GM12878 (cell line): ENCODE results near the gene MPC1. TPM values are rescaled to one million over a fixed set of nuclear protein-coding genes. Genes with fewer than 3 reads are reported as not detected.

Source experiments
- JUNB ChIP-seq: IDR thresholded peaks from 2 replicates; pipeline ENCODE4 v1.6.1; 2016; ENCODE audit warnings: antibody characterized with exemption, mild to moderate bottlenecking
- MYC ChIP-seq: IDR thresholded peaks from 2 replicates; pipeline ENCODE4 v1.6.1; 2011; ENCODE audit warnings: mild to moderate bottlenecking, low read length, moderate library complexity, inconsistent platforms; ENCODE audit not compliant: insufficient read depth, insufficient replicate concordance, insufficient read length, severe bottlenecking
- polyA plus RNA-seq, 11 experiments: library from polyadenylated mRNA; depleted of rRNA in 4 of 11; unstranded in 6 of 11; stranded (reverse) in 5 of 11; fragments of >200 nt; fragmentation: Nextera tagmentation in 4 of 11; fragmentation: Illumina TruSeq in 1 of 11; extraction: Ambion mirVana in 4 of 11; extraction: Trizol in 1 of 11; gene quantifications; 1 replicate in 1 of 11; 2 replicates in 10 of 11; pipeline versions ENCODE4 v1.2.1 to v1.2.3, GENCODE V29; 2011 to 2016; ENCODE audit warnings: inconsistent platforms in 2 of 11, missing spikeins in 2 of 11, low read depth in 1 of 11
- total RNA-seq, 4 experiments: library from RNA; depleted of rRNA in 3 of 4; stranded (reverse); fragments of >200 nt in 3 of 4; fragmentation: Illumina TruSeq in 1 of 4; extraction: Trizol in 1 of 4; gene quantifications; 2 replicates each; pipeline versions ENCODE4 v1.2.1 to v1.2.3, GENCODE V29; 2013 to 2021
- TF ChIP-seq, protein P1 (sequence below): IDR thresholded peaks from 2 replicates; pipeline ENCODE4 v1.6.1; 2011; ENCODE audit warnings: borderline replicate concordance, low read depth, mild to moderate bottlenecking, moderate library complexity, mixed read lengths, low read length; ENCODE audit not compliant: insufficient read depth; ENCODE audit errors: extremely low read length
- TF ChIP-seq, protein P2 (sequence below): fragments of 450-650 bp; conservative IDR thresholded peaks from 2 replicates; pipeline ENCODE4 v1.6.1; 2017; ENCODE audit warnings: mild to moderate bottlenecking, moderate library complexity
- TF ChIP-seq, protein P3 (sequence below): IDR thresholded peaks from 2 replicates; pipeline ENCODE4 v1.6.1; 2012; ENCODE audit warnings: mild to moderate bottlenecking, low read depth, low read length
- TF ChIP-seq, protein P4 (sequence below): IDR thresholded peaks from 2 replicates; pipeline ENCODE4 v1.6.1; 2011; ENCODE audit warnings: mild to moderate bottlenecking, low read depth, low read length, moderate library complexity; ENCODE audit not compliant: insufficient replicate concordance

MPC1 gene
- total and polyA plus RNA-seq, 10 of the 15 experiments (the other 5 are each of a cell fraction or from before 2014, with no cell fraction given) = 53.2 to 177 (median 78.8) TPM

DNA sequence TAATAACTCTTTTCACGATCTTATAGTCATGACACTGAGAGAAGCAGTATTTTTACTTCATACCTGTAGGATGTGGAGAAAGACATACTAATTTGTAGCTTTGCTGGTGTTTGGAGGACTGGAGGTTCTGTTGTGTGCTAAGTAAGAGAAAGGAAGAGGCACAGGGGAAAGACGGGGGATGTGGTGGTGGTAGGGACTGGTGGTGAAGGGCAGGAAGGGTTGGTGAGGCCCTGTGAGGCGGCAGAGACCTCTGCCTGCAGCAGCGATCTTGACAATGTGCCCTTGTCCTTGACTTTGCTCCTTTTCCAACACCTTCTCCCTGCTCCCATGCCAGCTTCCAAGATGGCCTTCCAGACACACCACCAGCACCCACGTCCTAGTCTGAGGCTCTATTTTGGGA is 32.6 kb upstream of the MPC1 start (continued):
- TF ChIP-seq, protein P1, sequence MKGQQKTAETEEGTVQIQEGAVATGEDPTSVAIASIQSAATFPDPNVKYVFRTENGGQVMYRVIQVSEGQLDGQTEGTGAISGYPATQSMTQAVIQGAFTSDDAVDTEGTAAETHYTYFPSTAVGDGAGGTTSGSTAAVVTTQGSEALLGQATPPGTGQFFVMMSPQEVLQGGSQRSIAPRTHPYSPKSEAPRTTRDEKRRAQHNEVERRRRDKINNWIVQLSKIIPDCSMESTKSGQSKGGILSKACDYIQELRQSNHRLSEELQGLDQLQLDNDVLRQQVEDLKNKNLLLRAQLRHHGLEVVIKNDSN = no peak
- TF ChIP-seq, protein P2, sequence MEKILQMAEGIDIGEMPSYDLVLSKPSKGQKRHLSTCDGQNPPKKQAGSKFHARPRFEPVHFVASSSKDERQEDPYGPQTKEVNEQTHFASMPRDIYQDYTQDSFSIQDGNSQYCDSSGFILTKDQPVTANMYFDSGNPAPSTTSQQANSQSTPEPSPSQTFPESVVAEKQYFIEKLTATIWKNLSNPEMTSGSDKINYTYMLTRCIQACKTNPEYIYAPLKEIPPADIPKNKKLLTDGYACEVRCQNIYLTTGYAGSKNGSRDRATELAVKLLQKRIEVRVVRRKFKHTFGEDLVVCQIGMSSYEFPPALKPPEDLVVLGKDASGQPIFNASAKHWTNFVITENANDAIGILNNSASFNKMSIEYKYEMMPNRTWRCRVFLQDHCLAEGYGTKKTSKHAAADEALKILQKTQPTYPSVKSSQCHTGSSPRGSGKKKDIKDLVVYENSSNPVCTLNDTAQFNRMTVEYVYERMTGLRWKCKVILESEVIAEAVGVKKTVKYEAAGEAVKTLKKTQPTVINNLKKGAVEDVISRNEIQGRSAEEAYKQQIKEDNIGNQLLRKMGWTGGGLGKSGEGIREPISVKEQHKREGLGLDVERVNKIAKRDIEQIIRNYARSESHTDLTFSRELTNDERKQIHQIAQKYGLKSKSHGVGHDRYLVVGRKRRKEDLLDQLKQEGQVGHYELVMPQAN = no peak
- TF ChIP-seq MYC (no peak), JUNB (no peak)
- TF ChIP-seq, protein P3, sequence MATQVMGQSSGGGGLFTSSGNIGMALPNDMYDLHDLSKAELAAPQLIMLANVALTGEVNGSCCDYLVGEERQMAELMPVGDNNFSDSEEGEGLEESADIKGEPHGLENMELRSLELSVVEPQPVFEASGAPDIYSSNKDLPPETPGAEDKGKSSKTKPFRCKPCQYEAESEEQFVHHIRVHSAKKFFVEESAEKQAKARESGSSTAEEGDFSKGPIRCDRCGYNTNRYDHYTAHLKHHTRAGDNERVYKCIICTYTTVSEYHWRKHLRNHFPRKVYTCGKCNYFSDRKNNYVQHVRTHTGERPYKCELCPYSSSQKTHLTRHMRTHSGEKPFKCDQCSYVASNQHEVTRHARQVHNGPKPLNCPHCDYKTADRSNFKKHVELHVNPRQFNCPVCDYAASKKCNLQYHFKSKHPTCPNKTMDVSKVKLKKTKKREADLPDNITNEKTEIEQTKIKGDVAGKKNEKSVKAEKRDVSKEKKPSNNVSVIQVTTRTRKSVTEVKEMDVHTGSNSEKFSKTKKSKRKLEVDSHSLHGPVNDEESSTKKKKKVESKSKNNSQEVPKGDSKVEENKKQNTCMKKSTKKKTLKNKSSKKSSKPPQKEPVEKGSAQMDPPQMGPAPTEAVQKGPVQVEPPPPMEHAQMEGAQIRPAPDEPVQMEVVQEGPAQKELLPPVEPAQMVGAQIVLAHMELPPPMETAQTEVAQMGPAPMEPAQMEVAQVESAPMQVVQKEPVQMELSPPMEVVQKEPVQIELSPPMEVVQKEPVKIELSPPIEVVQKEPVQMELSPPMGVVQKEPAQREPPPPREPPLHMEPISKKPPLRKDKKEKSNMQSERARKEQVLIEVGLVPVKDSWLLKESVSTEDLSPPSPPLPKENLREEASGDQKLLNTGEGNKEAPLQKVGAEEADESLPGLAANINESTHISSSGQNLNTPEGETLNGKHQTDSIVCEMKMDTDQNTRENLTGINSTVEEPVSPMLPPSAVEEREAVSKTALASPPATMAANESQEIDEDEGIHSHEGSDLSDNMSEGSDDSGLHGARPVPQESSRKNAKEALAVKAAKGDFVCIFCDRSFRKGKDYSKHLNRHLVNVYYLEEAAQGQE = no peak
- TF ChIP-seq, protein P4, sequence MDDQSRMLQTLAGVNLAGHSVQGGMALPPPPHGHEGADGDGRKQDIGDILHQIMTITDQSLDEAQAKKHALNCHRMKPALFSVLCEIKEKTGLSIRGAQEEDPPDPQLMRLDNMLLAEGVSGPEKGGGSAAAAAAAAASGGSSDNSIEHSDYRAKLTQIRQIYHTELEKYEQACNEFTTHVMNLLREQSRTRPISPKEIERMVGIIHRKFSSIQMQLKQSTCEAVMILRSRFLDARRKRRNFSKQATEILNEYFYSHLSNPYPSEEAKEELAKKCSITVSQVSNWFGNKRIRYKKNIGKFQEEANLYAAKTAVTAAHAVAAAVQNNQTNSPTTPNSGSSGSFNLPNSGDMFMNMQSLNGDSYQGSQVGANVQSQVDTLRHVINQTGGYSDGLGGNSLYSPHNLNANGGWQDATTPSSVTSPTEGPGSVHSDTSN = no peak
